Muscle of arm (tissue), 12 donors: ENCODE measurements around the gene ALPK1. TPM values are rescaled to one million over a fixed set of nuclear protein-coding genes. Genes with fewer than 3 reads are reported as not detected.
"Not testable (repeated sequence)": the region's sequence is repeated elsewhere in the genome, so short reads cannot be mapped to it uniquely, and the experiment has no call there.

Experiments
- DNase-seq: peaks from one replicate; pipeline ENCODE4 v3.0.0-alpha.2; 2013
- polyA plus RNA-seq, 12 donors: library from polyadenylated mRNA; unstranded; fragments of 120-200 nt; gene quantifications; one replicate each; pipeline ENCODE4 v1.2.1, GENCODE V29; 2013; ENCODE audit not compliant: insufficient read length in 12 of 12

ALPK1 gene
- polyA plus RNA-seq, 12 donors, result 2.4 to 16.9 (median 7.7) TPM; not detected in 1

- no peak for DNase-seq
Measured at GRCh38 chr4:112284166-112284565, 13.0 kb upstream of the ALPK1 start.

DNA sequence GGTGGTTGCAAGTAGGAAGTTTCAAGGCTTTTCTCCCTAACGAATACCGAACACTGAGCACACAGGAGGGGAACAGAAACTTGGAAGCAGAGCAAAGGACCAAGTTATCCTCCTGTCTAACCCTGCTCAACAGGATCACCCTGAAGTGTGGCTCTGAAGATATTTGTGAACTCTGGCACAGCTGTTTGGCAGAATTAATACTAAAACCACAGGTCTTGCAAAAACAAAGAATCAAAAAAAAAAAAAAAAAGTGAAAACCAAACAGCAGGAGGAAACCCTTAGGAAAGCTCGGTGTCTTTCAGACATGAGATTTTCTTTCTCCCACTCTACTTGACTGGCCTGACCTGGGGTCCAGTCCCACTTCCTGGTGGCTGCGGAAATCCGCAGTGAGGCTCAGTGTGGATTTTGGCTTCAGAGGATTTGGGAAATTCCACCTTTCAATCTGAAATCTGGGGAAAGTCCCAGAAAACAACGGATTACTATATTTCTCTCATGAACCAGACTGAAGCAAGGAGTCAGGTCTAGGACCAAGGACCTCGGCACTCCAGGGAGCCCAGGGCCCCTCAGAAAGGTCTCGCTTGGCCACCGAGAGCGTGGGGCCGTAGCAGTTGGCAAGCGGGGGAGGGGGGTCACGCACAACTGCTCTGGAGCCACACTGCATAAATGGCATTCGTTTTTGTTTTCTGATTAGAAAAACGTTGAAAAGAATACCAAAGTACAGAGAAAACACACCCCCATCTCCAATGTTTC lies 12.3 kb upstream of the ALPK1 start:
- DNase-seq, result no peak

GRCh38 chr4:112287258-112287989 lies 9.7 kb upstream of the ALPK1 start:
- no peak for DNase-seq

DNA sequence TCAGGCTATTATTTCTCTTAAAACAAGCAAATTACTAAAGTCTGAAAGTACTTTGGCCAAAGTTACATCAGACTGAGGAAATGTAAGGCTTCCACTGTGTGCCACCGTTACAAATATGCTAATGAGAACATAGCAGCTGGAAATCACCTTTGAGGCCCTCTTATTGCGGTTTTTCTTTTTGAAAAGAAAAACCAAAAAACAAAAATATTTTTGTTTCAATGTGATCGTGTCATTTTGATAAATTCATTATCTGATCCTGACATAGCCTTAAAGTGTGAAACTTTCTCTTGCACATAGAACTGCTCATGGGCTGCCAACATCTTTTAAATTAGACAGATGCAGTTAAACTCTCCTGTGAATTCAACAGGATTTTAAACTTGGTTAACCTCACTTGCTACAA lies 8.7 kb upstream of the ALPK1 start:
- no peak for DNase-seq

DNA sequence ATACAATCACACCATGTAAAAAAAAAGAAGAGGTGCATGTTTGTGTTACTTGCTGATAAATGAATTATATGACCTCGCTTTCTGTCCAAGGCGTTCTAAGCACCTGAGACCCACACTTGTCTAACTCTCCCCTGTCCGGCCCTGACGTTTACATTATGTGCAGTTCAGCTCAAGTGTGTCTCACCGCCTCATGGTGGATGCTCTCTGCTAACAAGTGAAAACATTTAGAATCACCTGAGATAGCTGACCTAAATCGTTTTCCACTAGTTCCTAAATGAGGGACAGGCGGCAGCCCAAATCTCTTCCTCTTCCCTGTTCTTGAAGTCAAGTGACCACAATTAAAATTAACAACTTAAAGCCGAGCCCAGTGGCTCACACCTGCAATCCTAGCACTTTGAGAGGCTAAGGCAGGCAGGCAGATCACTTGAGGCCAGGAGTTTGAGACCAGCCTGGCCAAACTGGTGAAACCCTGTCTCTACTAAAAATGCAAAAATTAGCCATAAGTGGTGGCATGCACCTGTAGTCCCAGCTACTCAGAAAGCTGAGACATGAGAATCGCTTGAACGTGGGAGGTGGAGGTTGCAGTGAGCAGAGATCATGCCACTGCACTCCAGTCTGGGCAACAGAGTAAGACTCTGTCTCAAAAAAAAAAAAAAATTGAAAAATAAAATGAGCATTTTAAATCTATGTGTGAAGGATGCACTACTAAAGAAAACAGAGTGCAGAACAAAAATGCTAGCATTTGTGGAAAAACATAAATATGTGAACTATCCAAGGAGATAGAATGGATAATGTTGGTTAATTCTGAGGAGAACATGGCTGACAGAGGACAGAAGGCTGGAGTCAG lies 7.5 kb upstream of the ALPK1 start:
- DNase-seq, result no peak

- no peak for DNase-seq
Measured at GRCh38 chr4:112290341-112290740, 6.8 kb upstream of the ALPK1 start.

- DNase-seq, result no peak
Measured at GRCh38 chr4:112299721-112300120, 2.6 kb downstream of the ALPK1 start.

GRCh38 chr4:112302320-112303274 lies 5.4 kb downstream of the ALPK1 start:
- DNase-seq, result no peak

- DNase-seq, result not testable (repeated sequence)
Measured at GRCh38 chr4:112305477-112305876, 8.3 kb downstream of the ALPK1 start.

DNA sequence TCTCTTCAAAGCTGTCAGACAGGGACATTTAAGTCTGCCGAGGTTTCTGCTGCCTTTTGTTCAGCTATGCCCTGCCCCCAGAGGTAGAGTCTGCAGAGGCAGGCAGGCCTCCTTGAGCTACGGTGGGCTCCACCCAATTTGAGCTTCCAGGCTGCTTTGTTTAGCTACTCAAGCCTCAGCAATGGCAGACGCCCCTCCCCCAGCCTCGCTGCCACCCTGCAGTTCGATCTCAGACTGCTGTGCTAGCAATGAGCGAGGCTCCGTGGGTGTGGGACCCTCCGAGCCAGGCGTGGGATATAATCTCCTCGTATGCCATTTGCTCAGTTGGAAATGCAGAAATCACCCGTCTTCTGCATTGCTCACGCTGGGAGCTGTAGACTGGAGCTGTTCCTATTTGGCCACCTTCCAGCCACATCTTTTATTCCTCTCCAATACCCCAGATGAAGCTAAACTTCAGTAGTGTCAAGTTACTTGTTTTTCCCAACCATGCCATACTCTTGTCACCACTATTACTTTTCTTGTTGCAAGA lies 12.2 kb downstream of the ALPK1 start:
- not testable (repeated sequence) for DNase-seq

DNA sequence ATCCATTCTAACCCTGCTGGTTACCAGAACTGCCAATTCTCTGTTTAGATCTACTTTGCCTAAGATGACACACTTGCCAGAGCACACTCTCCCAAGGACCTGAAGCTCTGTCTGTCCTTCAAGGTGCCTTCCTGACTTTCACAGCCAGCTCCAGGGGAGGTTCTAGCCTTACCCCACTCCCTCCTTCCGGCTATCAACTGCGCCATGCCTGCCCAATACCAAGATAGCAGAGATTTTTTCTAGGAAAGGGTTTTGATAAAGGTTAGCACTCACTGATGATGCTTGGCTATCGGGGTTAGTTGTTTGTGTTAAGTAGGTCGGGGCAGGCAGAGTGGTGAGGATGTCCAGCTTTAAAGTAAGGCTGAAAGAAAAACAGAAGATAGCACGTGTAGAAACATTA lies 14.3 kb downstream of the ALPK1 start:
- DNase-seq, result no peak

DNA sequence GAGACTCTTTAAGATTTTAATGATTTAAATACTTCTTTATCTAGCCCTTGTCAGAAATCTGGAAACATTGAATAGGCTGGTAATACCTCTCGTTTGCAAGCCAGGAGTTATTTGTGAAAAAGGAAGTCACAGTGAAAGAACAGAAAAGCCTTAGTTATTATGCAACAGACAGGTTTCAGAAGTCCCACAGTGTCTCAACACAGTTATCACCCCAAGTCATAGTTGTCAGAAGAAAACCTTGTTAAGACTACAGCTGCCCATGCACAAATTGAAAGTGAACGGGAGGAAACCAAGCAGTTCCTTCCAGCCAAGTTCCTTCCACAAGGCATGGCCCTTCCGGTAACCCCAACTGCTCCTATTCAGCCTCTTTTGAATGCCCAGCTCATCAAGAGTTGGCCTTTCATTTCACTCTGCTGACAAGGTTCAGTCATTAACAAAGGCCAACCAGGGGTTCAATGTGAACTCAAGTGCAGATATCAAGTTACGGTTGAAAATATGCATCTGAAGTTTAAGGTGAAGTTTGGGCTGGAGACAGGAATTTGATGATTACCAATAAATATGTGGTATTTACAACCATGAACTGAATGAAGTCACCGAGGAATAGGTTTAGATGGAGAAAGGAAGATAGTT lies 15.6 kb downstream of the ALPK1 start:
- no peak for DNase-seq

DNA sequence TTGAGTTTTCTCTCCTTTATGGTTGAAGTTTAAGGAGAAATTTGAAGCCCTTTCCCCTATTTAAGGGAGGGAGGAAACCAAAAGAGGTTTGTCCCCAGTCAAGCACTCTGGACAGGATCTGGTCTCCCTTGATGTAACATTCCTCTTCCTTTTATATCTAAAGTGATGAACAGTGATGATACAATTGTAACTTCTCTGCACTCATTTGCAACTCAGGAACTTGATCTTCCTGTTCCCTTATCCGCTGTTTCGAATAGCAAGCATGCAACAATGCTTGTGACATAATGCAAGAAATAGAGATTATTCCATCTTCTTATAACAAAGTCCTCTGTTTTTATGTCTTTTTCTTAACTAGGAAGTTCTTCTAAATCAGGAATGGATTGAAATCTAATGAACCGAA lies 18.3 kb downstream of the ALPK1 start:
- DNase-seq, result no peak

GRCh38 chr4:112316360-112316759 lies 19.2 kb downstream of the ALPK1 start:
- DNase-seq, result no peak

DNA sequence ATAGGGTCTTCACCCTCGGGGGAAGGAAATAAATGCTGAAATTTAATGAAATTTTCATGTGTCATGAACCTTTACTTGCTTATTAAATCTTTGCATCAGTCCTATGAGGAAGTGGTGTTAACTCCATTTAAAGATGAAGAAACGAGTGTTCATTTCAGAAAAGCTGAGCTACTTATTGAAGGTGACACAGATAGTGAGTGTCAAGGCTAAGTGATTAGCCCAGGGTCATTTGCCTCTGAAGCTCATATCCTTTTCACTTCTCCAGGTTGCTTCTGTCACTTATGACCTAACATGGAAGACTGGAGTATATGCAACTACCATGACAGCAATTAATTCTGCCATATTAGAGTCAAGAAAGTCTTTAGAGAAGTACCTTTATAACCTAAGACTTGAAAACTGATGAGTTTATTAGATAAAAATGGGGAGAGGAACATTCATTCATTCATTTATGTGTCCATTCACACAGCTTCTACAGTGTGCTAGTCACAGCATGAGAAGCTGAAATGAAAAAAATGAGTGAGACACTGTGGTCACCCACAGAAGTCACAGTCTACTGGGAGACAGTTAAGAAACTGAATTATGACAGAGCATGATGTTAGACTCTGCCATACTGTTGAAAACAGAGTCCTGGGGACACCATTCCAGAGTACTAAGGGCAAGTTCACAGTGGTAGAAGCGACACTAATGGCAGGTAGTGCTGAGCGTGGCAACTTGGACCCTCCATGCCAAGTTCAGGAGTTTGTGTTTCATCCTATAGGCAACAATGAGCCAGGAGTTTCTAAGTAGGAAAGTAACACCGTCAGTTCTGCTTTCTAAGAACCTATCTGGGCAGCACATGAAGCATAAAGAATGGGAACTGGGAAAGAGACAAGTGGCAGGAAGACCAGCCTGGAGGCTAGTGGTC lies 21.3 kb downstream of the ALPK1 start:
- no peak for DNase-seq

DNA sequence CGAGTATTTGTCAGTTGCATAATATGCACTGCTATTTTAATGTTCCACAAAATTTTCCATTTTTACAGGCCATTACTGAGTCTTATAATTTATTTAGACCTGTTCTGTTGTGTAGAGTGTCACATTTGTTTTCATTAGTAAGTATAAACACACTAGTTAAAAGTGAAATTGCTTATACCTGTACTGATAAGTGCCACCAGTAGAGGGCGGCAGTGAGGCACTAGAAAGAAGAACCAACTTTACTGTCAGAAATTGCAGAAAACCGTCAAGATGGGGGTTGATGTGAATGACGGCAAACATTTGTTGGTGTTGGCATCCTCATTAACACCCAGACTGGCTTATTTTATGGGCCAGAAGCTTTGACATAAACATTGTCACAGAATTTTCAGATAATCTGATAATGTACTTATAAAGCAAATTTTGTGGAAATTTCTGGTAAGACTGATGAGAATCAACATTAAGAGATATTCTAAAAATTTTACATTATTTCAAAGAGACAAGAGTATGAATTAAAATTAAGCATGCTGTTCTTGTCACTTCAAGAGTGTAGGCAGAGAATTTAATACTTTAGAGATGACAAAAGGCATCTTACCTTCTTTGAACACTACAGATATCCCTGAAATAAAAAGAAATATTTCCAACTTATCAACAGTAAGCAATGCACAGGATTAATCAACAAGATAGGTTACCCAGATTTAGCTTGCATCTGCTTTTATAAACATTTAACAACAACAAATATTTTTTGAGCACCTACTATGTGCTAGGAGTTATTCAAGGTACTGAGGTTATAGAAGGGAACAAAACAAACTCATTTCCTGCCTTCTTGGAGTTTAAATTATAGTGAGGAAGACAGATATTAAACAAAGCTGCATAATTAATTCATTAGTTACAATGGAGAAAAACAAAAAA lies 24.9 kb downstream of the ALPK1 start:
- DNase-seq, result peak; percentile 55

DNA sequence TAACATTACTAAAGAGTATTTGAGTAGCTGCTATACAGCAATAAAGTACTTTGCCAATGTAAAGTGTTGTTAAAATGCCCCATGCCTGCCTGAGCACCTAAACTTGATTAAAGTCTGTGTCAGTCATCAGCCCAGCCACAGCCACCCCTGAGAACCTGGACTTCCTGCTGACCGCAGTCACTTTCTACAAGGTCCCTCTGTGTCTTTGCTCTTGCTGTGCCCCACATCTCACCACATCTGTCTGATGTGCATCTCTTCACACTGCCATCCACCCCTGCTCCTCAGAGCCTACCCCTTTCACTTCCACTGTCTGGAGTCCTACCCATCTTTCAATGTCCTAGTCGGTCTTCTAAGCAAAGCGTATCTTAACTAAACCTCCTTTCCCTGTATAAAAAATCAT lies 25.7 kb downstream of the ALPK1 start:
- DNase-seq, result no peak

DNA sequence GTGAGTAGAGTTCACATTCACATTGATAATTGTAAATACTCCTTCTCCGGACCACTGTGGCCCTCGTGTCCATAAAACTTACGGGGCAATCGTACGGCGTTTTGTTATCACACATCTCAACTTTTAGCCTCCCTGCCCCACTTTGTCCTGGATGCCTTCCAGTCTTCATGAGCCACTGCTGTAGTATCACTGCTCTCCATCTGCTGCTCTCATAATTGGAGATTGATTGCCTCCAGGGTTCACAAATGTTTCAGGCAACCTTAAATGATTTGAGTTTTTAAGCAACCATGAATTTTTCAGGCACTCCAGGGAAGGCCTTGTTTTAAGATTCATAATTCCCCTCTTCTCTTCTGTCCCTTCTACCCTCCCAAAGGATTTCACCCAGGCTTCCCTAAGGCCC lies 28.4 kb downstream of the ALPK1 start:
- no peak for DNase-seq
